PFSK-1 (cell line): ENCODE measurements around the gene STAT3.

Source experiments
- FOXP2 ChIP-seq: optimal IDR thresholded peaks from 2 replicates; pipeline ENCODE3; 2011; ENCODE audit warnings: borderline replicate concordance, control low read depth, inconsistent platforms; ENCODE audit not compliant: insufficient read depth; ENCODE audit errors: extremely low read length, extremely low read depth
- POLR2AphosphoS5 ChIP-seq: IDR thresholded peaks from 2 replicates; pipeline ENCODE4 v1.6.1; 2012; ENCODE audit warnings: low read depth, mild to moderate bottlenecking, control low read depth, low read length, moderate library complexity
- SIN3A ChIP-seq: IDR thresholded peaks from 2 replicates; pipeline ENCODE4 v1.6.1; 2012; ENCODE audit warnings: mild to moderate bottlenecking, low read length, moderate library complexity, borderline replicate concordance; ENCODE audit not compliant: insufficient read depth
- TAF1 ChIP-seq: IDR thresholded peaks from 2 replicates; pipeline ENCODE4 v1.6.1; 2012; ENCODE audit warnings: low read length, control low read depth, borderline replicate concordance; ENCODE audit not compliant: insufficient read depth
- TF ChIP-seq, protein P1 (sequence below), 2 experiments: IDR thresholded peaks; 2 replicates each; pipeline versions ENCODE4 v1.6.1 to v1.8.0; 2011 to 2012; ENCODE audit warnings: low read depth in 2 of 2, low read length in 2 of 2, control low read depth in 1 of 2, inconsistent platforms in 1 of 2, mild to moderate bottlenecking in 1 of 2, moderate library complexity in 1 of 2; ENCODE audit not compliant: insufficient read depth in 1 of 2

DNA sequence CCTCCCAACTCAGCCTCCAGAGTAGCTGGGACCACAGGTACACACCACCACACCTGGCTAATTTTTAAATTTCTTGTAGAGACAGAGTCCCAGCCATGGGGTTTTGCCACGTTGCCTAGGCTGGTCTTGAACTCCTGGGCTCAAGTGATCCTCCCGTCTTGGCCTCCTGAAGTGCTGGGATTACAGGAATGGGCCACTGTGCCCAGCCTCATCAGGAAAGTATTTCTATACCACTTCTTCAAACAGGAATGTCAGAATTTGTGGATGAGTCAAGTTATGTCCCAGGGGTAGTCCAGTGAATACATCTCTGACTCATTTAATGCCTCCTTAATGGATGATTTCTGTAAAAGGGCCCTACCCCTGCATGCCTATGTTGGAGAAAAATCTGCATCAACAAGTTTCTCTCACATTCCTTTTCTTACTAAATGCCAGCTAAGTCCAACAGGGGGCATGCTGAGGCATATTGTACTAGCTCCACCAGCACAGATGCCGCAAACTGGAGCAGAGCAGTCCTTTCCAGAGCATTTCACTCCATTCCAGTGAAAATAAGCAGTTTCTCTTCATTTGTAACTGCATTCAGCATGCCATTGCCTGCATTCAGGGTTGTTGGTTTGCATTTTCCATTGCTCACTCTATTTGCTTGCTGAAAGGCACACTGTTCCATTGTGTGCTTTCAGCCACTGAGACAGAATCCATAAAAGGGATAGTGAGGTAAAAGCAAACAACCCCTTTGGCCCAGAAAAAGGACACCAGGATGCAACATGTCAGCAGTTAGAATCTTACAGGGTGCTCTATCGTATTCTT is 40.1 kb upstream of the STAT3 start:
- TF ChIP-seq SIN3A, result no peak
- no peak for TF ChIP-seq POLR2AphosphoS5
- no peak for TF ChIP-seq FOXP2
- no peak for TF ChIP-seq TAF1
- TF ChIP-seq, protein P1, sequence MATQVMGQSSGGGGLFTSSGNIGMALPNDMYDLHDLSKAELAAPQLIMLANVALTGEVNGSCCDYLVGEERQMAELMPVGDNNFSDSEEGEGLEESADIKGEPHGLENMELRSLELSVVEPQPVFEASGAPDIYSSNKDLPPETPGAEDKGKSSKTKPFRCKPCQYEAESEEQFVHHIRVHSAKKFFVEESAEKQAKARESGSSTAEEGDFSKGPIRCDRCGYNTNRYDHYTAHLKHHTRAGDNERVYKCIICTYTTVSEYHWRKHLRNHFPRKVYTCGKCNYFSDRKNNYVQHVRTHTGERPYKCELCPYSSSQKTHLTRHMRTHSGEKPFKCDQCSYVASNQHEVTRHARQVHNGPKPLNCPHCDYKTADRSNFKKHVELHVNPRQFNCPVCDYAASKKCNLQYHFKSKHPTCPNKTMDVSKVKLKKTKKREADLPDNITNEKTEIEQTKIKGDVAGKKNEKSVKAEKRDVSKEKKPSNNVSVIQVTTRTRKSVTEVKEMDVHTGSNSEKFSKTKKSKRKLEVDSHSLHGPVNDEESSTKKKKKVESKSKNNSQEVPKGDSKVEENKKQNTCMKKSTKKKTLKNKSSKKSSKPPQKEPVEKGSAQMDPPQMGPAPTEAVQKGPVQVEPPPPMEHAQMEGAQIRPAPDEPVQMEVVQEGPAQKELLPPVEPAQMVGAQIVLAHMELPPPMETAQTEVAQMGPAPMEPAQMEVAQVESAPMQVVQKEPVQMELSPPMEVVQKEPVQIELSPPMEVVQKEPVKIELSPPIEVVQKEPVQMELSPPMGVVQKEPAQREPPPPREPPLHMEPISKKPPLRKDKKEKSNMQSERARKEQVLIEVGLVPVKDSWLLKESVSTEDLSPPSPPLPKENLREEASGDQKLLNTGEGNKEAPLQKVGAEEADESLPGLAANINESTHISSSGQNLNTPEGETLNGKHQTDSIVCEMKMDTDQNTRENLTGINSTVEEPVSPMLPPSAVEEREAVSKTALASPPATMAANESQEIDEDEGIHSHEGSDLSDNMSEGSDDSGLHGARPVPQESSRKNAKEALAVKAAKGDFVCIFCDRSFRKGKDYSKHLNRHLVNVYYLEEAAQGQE (IDR thresholded peaks at IDR 0.05; ENCODE audit: insufficient read depth in 1 of 2, low read depth in 2 of 2, low read length in 2 of 2), result no peak
